ENCODE data around the gene NANOS3. TPM values are rescaled to one million over a fixed set of nuclear protein-coding genes. Genes with fewer than 3 reads are reported as not detected.
A peak's percentile ranks its signal among the peaks of the same experiment; 100 is the strongest.

The NANOS3 gene
- total and polyA plus RNA-seq, 9 of the 15 experiments (the other 6 are each of a cell fraction or from before 2014, with no cell fraction given): not detected

DNA sequence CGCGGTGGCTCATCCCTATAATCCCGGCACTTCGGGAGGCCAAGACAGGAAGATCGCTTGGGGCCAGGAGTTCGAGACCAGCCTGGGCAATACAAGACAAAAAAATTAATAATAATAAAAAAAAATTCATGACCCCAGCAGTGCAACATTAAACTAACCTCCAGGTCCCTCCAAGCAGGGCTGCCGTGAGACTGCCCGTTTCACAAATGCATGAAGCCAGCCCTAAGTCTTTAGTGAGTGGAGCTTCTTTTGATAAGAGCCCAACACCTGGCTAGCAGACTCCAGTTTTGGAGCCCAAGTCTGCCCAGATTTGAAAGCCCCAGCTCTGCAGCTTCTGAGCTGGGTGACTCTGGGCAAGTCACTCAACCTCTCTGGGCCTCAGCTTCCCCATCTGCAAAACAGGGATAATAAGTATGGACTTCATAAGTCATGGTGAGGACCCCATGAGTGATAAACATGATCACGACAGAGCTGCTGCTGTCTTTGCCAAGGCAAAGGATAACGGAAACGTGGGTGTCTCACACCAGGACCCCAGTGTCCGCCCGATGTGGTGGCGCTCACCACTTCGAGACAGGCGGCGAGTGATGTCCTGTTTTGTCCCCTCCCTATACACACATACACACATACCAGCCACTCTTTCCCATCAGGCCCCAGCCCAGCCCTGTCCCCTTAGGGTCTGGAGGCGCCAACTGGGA lies 38.4 kb upstream of the NANOS3 start:
- peak overlapping the region; percentile 72 for H3K4me3 ChIP-seq
- peak overlapping the region; percentile 92 for H3K4me2 ChIP-seq (ENCODE audit: insufficient read depth, low read length)
- in situ Hi-C loops (cut with MboI) (no loop called here), intact Hi-C loops (cut with micrococcal nuclease) (no loop called here)
- ChIA-PET CTCF (ENCODE audit: low intra/inter-chr PET ratio) (interaction anchor here (0.5 to 0.9 kb wide), 2 partner anchors 42 to 48 kb away, joined by 3 read pairs; no protein-coding TSS in a partner anchor), POLR2A (interaction anchor here (1.4 to 1.5 kb wide), 2 partner anchors 9 to 13 kb away, joined by 5 read pairs; no protein-coding TSS in a partner anchor)
- peaks cover 33 to 81% of the 10 kb centered on the region in 2 experiments for H3K4me1 ChIP-seq (replicated peaks in 1 of 2; ENCODE audit: control insufficient read depth in 2 of 2, insufficient read depth in 2 of 2, low read length in 2 of 2)
- TSS peak; percentile 8 for BruUV-seq (replicated peaks)
- H3K27ac ChIP-seq (ENCODE audit: extremely low read depth, low read depth, low read length): peak overlapping the region; percentile 97
- H3K9ac ChIP-seq (ENCODE audit: insufficient read depth in 1 of 2, low read depth in 2 of 2, low read length in 2 of 2): peak overlapping the region; percentile 91 to 98
- no peak for DNase-seq (ENCODE audit: extremely low read depth in 1 of 4, low spot score in 3 of 4)
- H2AFZ ChIP-seq (ENCODE audit: low read depth, low read length): peak overlapping the region; percentile 77
- ATAC-seq: no peak
- no peaks in the 10 kb centered on the region for H3K9me1 ChIP-seq (ENCODE audit: control insufficient read depth, insufficient read depth, low read length)
- FAIRE-seq: no peak
- H3K36me3 ChIP-seq (ENCODE audit: control insufficient read depth, insufficient read depth, low read length): peaks cover 33% of the 10 kb centered on the region; the same call in 2 of the 3 replicates
- H3K27me3 ChIP-seq (ENCODE audit: control insufficient read depth in 2 of 2, insufficient read depth in 2 of 2, low read length in 2 of 2): no peaks in the 10 kb centered on the region
- WGBS (ENCODE audit: insufficient coverage, low coverage, missing lambda C conversion rate): 42% methylated on average over 18 of the region's 18 CpGs
- peaks cover 70% of the 10 kb centered on the region for H3K79me2 ChIP-seq (ENCODE audit: control insufficient read depth, insufficient read depth, low read length)
- H4K20me1 ChIP-seq (replicated peaks; ENCODE audit: control insufficient read depth, insufficient read depth, low read length): 0 out of 2 replicates have a peak, but pooled peaks cover 3% of the 10 kb centered on the region
- H3K9me3 ChIP-seq (replicated peaks; ENCODE audit: control insufficient read depth, insufficient read depth, low read depth, low read length): no peaks in the 10 kb centered on the region
- TF ChIP-seq, protein P1, sequence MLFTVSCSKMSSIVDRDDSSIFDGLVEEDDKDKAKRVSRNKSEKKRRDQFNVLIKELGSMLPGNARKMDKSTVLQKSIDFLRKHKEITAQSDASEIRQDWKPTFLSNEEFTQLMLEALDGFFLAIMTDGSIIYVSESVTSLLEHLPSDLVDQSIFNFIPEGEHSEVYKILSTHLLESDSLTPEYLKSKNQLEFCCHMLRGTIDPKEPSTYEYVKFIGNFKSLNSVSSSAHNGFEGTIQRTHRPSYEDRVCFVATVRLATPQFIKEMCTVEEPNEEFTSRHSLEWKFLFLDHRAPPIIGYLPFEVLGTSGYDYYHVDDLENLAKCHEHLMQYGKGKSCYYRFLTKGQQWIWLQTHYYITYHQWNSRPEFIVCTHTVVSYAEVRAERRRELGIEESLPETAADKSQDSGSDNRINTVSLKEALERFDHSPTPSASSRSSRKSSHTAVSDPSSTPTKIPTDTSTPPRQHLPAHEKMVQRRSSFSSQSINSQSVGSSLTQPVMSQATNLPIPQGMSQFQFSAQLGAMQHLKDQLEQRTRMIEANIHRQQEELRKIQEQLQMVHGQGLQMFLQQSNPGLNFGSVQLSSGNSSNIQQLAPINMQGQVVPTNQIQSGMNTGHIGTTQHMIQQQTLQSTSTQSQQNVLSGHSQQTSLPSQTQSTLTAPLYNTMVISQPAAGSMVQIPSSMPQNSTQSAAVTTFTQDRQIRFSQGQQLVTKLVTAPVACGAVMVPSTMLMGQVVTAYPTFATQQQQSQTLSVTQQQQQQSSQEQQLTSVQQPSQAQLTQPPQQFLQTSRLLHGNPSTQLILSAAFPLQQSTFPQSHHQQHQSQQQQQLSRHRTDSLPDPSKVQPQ (CRISPR knock-in tag; IDR thresholded peaks at IDR 0.05; ENCODE audit: borderline replicate concordance): no peak
- TF ChIP-seq GABPB2 (CRISPR knock-in tag; conservative IDR thresholded peaks at IDR 0.05): no peak
- TF ChIP-seq TSC22D4 (tag; IDR thresholded peaks at IDR 0.05): no peak
- no peak for TF ChIP-seq HDAC6 (IDR thresholded peaks at IDR 0.05; ENCODE audit: low read depth, low read length)
- TF ChIP-seq, protein P2, sequence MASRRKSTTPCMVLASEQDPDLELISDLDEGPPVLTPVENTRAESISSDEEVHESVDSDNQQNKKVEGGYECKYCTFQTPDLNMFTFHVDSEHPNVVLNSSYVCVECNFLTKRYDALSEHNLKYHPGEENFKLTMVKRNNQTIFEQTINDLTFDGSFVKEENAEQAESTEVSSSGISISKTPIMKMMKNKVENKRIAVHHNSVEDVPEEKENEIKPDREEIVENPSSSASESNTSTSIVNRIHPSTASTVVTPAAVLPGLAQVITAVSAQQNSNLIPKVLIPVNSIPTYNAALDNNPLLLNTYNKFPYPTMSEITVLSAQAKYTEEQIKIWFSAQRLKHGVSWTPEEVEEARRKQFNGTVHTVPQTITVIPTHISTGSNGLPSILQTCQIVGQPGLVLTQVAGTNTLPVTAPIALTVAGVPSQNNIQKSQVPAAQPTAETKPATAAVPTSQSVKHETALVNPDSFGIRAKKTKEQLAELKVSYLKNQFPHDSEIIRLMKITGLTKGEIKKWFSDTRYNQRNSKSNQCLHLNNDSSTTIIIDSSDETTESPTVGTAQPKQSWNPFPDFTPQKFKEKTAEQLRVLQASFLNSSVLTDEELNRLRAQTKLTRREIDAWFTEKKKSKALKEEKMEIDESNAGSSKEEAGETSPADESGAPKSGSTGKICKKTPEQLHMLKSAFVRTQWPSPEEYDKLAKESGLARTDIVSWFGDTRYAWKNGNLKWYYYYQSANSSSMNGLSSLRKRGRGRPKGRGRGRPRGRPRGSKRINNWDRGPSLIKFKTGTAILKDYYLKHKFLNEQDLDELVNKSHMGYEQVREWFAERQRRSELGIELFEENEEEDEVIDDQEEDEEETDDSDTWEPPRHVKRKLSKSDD (conservative IDR thresholded peaks at IDR 0.05; ENCODE audit: low read length): no peak
- TF ChIP-seq NFXL1 (CRISPR knock-in tag; IDR thresholded peaks at IDR 0.05): no peak
- TF ChIP-seq, protein P3, sequence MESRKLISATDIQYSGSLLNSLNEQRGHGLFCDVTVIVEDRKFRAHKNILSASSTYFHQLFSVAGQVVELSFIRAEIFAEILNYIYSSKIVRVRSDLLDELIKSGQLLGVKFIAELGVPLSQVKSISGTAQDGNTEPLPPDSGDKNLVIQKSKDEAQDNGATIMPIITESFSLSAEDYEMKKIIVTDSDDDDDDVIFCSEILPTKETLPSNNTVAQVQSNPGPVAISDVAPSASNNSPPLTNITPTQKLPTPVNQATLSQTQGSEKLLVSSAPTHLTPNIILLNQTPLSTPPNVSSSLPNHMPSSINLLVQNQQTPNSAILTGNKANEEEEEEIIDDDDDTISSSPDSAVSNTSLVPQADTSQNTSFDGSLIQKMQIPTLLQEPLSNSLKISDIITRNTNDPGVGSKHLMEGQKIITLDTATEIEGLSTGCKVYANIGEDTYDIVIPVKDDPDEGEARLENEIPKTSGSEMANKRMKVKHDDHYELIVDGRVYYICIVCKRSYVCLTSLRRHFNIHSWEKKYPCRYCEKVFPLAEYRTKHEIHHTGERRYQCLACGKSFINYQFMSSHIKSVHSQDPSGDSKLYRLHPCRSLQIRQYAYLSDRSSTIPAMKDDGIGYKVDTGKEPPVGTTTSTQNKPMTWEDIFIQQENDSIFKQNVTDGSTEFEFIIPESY (CRISPR knock-in tag; IDR thresholded peaks at IDR 0.05): 0 out of 2 replicates have a peak, but pooled peaks have one; percentile 55
- TF ChIP-seq MAZ (CRISPR knock-in tag; conservative IDR thresholded peaks at IDR 0.05 in 1 of 2, IDR thresholded peaks at IDR 0.05 in 1 of 2): no peak
- no peak for TF ChIP-seq RNF2 (IDR thresholded peaks at IDR 0.05)
- no peak for TF ChIP-seq BRF1 (IDR thresholded peaks at IDR 0.05; ENCODE audit: borderline replicate concordance, extremely low read depth, insufficient read length)
- TF ChIP-seq, protein P4, sequence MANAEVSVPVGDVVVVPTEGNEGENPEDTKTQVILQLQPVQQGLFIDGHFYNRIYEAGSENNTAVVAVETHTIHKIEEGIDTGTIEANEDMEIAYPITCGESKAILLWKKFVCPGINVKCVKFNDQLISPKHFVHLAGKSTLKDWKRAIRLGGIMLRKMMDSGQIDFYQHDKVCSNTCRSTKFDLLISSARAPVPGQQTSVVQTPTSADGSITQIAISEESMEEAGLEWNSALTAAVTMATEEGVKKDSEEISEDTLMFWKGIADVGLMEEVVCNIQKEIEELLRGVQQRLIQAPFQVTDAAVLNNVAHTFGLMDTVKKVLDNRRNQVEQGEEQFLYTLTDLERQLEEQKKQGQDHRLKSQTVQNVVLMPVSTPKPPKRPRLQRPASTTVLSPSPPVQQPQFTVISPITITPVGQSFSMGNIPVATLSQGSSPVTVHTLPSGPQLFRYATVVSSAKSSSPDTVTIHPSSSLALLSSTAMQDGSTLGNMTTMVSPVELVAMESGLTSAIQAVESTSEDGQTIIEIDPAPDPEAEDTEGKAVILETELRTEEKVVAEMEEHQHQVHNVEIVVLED (CRISPR knock-in tag; IDR thresholded peaks at IDR 0.05): no peak
- no peak for TF ChIP-seq FUS (optimal IDR thresholded peaks at IDR 0.05; ENCODE audit: low read depth, low read length)
